ENCODE data around the gene UFM1. TPM values are rescaled to one million over a fixed set of nuclear protein-coding genes. Genes with fewer than 3 reads are reported as not detected.

UFM1 gene
- total and polyA plus RNA-seq, 3 donors from 2014 or later, result 21.4 to 30.8 (median 26.5) TPM

- H3K27me3 ChIP-seq, result no peaks in the 10 kb centered on the region
- DNase-seq, result no peak
- TF ChIP-seq CTCF (IDR thresholded peaks at IDR 0.05) (no peak), POLR2A (IDR thresholded peaks at IDR 0.05) (no peak)
- H3K27ac ChIP-seq, result peak overlapping the region in 1 of 2 donors; percentile 9
- peaks cover 4% of the 10 kb centered on the region for H3K4me1 ChIP-seq
- no peaks in the 10 kb centered on the region for H3K36me3 ChIP-seq (ENCODE audit: low read depth, missing control alignments)
- WGBS, 2 donors, result 52 to 68% methylated on average over 2 of the region's 2 CpGs
- H3K9me3 ChIP-seq, result no peaks in the 10 kb centered on the region
- no peak overlapping the region for H3K4me3 ChIP-seq
- intact Hi-C loops (cut with DNase I; ENCODE audit: low total_unique reads), result no loop called here
Observed at GRCh38 chr13:38346764-38347163, 2.9 kb upstream of the UFM1 start.

GRCh38 chr13:38348861-38349389, 726 bp upstream of the UFM1 start:
- DNase-seq, result peak; percentile 17
- H3K36me3 ChIP-seq (ENCODE audit: low read depth, missing control alignments), result no peaks in the 10 kb centered on the region
- 1 to 2% methylated on average over 15 of the region's 15 CpGs for WGBS, 2 donors
- H3K4me3 ChIP-seq, result peak overlapping the region; percentile 78 to 83
- TF ChIP-seq CTCF (IDR thresholded peaks at IDR 0.05), result no peak
- no peak for TF ChIP-seq POLR2A (IDR thresholded peaks at IDR 0.05)
- no peaks in the 10 kb centered on the region for H3K27me3 ChIP-seq
- H3K9me3 ChIP-seq, result no peaks in the 10 kb centered on the region
- H3K4me1 ChIP-seq, result peaks cover 4% of the 10 kb centered on the region
- intact Hi-C loops (cut with DNase I; ENCODE audit: low total_unique reads), result no loop called here
- H3K27ac ChIP-seq, result peak overlapping the region; percentile 76 to 90

- peak; percentile 83 for DNase-seq
- 1% methylated on average over 19 of the region's 19 CpGs for whole genome bisulfite sequencing, 2 donors
- intact Hi-C loops (cut with DNase I; ENCODE audit: low total_unique reads), result no loop called here
- Histone ChIP-seq H3K4me3 (peak overlapping the region; percentile 78 to 83), H3K9me3 (no peaks in the 10 kb centered on the region), H3K36me3 (ENCODE audit: low read depth, missing control alignments) (no peaks in the 10 kb centered on the region), H3K27ac (peak overlapping the region; percentile 76 to 90), H3K27me3 (no peaks in the 10 kb centered on the region), H3K4me1 (peaks cover 4% of the 10 kb centered on the region)
- no peak for TF ChIP-seq POLR2A (IDR thresholded peaks at IDR 0.05)
- no peak for TF ChIP-seq CTCF (IDR thresholded peaks at IDR 0.05)
Observed at GRCh38 chr13:38350114-38350617, 515 bp downstream of the UFM1 start.

GRCh38 chr13:38355595-38356119, 6.0 kb downstream of the UFM1 start:
- Histone ChIP-seq H3K27ac (no peak overlapping the region), H3K4me3 (no peak overlapping the region), H3K9me3 (no peaks in the 10 kb centered on the region), H3K36me3 (ENCODE audit: low read depth, missing control alignments) (no peaks in the 10 kb centered on the region), H3K4me1 (peaks cover under 1% of the 10 kb centered on the region), H3K27me3 (no peaks in the 10 kb centered on the region)
- TF ChIP-seq CTCF (IDR thresholded peaks at IDR 0.05) (no peak), POLR2A (IDR thresholded peaks at IDR 0.05) (no peak)
- no peak for DNase-seq
- intact Hi-C loops (cut with DNase I; ENCODE audit: low total_unique reads), result no loop called here
- WGBS, 2 donors, result 62 to 88% methylated on average over 2 to 3 of the region's 3 CpGs

- H3K27ac ChIP-seq, result no peak overlapping the region
- TF ChIP-seq POLR2A (IDR thresholded peaks at IDR 0.05) (no peak), CTCF (IDR thresholded peaks at IDR 0.05) (no peak)
Observed at GRCh38 chr13:38358684-38359083, 9.0 kb downstream of the UFM1 start.

More at GRCh38 chr13:38358684-38359083, 9.0 kb downstream of the UFM1 start:
- intact Hi-C loops (cut with DNase I; ENCODE audit: low total_unique reads), result no loop called here
- Histone ChIP-seq H3K27me3 (no peaks in the 10 kb centered on the region), H3K9me3 (no peaks in the 10 kb centered on the region), H3K36me3 (ENCODE audit: low read depth, missing control alignments) (no peaks in the 10 kb centered on the region), H3K4me1 (no peaks in the 10 kb centered on the region), H3K4me3 (no peak overlapping the region)
- no peak for DNase-seq
- 74 to 80% methylated on average over 4 of the region's 4 CpGs for WGBS, 2 donors
